Liver (tissue), 9 donors: ENCODE data around the gene PALM3. TPM values are rescaled to one million over a fixed set of nuclear protein-coding genes. Genes with fewer than 3 reads are reported as not detected.

Experiments used
- DNase-seq: peaks from one replicate; pipeline ENCODE4 v3.0.0-alpha.2; 2017; ENCODE audit warnings: low spot score
- H3K27ac ChIP-seq, 2 donors: one replicate each; pipeline ENCODE4 v1.7.0; 2013; ENCODE audit warnings: inconsistent platforms in 2 of 2, low read length in 2 of 2, control low read depth in 1 of 2, low read depth in 1 of 2, mild to moderate bottlenecking in 1 of 2
- H3K27me3 ChIP-seq, 4 donors: one replicate each; pipeline versions ENCODE4 v1.6.1 to v1.7.0; 2013; ENCODE audit warnings: low read length in 3 of 4, inconsistent platforms in 1 of 4, mild to moderate bottlenecking in 1 of 4, moderate library complexity in 1 of 4; ENCODE audit not compliant: control insufficient read depth in 4 of 4, insufficient read depth in 4 of 4
- H3K36me3 ChIP-seq, 4 donors: one replicate each; pipeline versions ENCODE4 v1.6.1 to v1.7.0; 2013; ENCODE audit warnings: low read length in 3 of 4, mild to moderate bottlenecking in 3 of 4, low read depth in 1 of 4, moderate library complexity in 1 of 4; ENCODE audit not compliant: control insufficient read depth in 4 of 4, insufficient read depth in 3 of 4
- H3K4me1 ChIP-seq, 4 donors: one replicate each; pipeline versions ENCODE4 v1.6.1 to v1.7.0; 2013; ENCODE audit warnings: low read length in 3 of 4, mild to moderate bottlenecking in 3 of 4, moderate library complexity in 1 of 4; ENCODE audit not compliant: control insufficient read depth in 4 of 4, insufficient read depth in 4 of 4
- H3K4me3 ChIP-seq, 3 donors: one replicate each; pipeline versions ENCODE4 v1.6.1 to v1.7.0; 2013; ENCODE audit warnings: low read length in 3 of 3, control low read depth in 1 of 3, low read depth in 1 of 3, mild to moderate bottlenecking in 1 of 3
- H3K9ac ChIP-seq, 2 donors: one replicate each; pipeline ENCODE4 v1.7.0; 2013; ENCODE audit warnings: low read length in 2 of 2, mild to moderate bottlenecking in 2 of 2, moderate library complexity in 2 of 2, control low read depth in 1 of 2, low read depth in 1 of 2
- H3K9me3 ChIP-seq, 4 donors: one replicate each; pipeline versions ENCODE4 v1.6.1 to v1.7.0; 2013; ENCODE audit warnings: low read length in 3 of 4; ENCODE audit not compliant: control insufficient read depth in 4 of 4
- FOXA1 ChIP-seq: IDR thresholded peaks from 2 replicates; pipeline ENCODE4 v1.6.1; 2016; ENCODE audit warnings: antibody characterized with exemption
- GABPA ChIP-seq, 2 donors: IDR thresholded peaks in 1 of 2; conservative IDR thresholded peaks in 1 of 2; 2 replicates each; pipeline ENCODE4 v1.6.1; 2016; ENCODE audit warnings: antibody characterized with exemption in 2 of 2, mild to moderate bottlenecking in 1 of 2, moderate library complexity in 1 of 2
- HNF4A ChIP-seq, 2 donors: conservative IDR thresholded peaks; 2 replicates each; pipeline ENCODE4 v1.6.1; 2016; ENCODE audit warnings: antibody characterized with exemption in 2 of 2, mild to moderate bottlenecking in 2 of 2
- HNF4G ChIP-seq: IDR thresholded peaks from 2 replicates; pipeline ENCODE4 v1.6.1; 2016; ENCODE audit warnings: antibody characterized with exemption
- JUND ChIP-seq, 2 donors: IDR thresholded peaks; 2 replicates each; pipeline ENCODE4 v1.6.1; 2016; ENCODE audit warnings: antibody characterized with exemption in 2 of 2
- NR2F2 ChIP-seq: IDR thresholded peaks from 2 replicates; pipeline ENCODE4 v1.6.1; 2016; ENCODE audit warnings: antibody characterized with exemption
- RXRA ChIP-seq, 2 donors: IDR thresholded peaks; 2 replicates each; pipeline ENCODE4 v1.6.1; 2017 to 2018; ENCODE audit warnings: antibody characterized with exemption in 2 of 2, mild to moderate bottlenecking in 1 of 2
- TAF1 ChIP-seq: conservative IDR thresholded peaks from 2 replicates; pipeline ENCODE4 v1.6.1; 2016; ENCODE audit warnings: antibody characterized with exemption, mild to moderate bottlenecking
- YY1 ChIP-seq: IDR thresholded peaks from 2 replicates; pipeline ENCODE4 v1.6.1; 2016; ENCODE audit warnings: antibody characterized with exemption, mild to moderate bottlenecking
- WGBS: extraction: QIAGEN DNeasy Blood & Tissue Kit; methylation state at CpG from one replicate; pipeline ENCODE4 v1.1.7; 2013; 5-methylcytosine and 5-hydroxymethylcytosine counted together
- polyA plus RNA-seq, 2 donors: library from polyadenylated mRNA; stranded (reverse) in 1 of 2; unstranded in 1 of 2; fragments of 200-250 nt in 1 of 2; fragments of >200 nt in 1 of 2; fragmentation: Nextera tagmentation in 1 of 2; extraction: Ambion mirVana in 1 of 2; gene quantifications; one replicate each; pipeline versions ENCODE4 v1.2.1 to v1.2.3, GENCODE V29; 2013 to 2015
- total RNA-seq, 2 donors: library from RNA; depleted of rRNA; stranded (reverse); fragments of >200 nt; gene quantifications; one replicate each; pipeline ENCODE4 v1.2.3, GENCODE V29; 2014
- TF ChIP-seq, protein P1 (sequence below): IDR thresholded peaks from 2 replicates; pipeline ENCODE4 v1.6.1; 2016; ENCODE audit warnings: antibody characterized with exemption
- TF ChIP-seq, protein P2 (sequence below): IDR thresholded peaks from 2 replicates; pipeline ENCODE4 v1.6.1; 2016; ENCODE audit warnings: antibody characterized with exemption
- TF ChIP-seq, protein P3 (sequence below): IDR thresholded peaks from 2 replicates; pipeline ENCODE4 v1.6.1; 2016; ENCODE audit warnings: antibody characterized with exemption
- TF ChIP-seq, protein P4 (sequence below): fragments of 150-350 bp; IDR thresholded peaks from 2 replicates; pipeline ENCODE4 v1.5.1; 2017; ENCODE audit warnings: improper control_type of control experiment, low read depth, low read length; ENCODE audit not compliant: missing input control
- donor health status: healthy.
- donor health status: healthy.
- donor health status: healthy.
- donor health status: healthy.
- donor health status: healthy.

The PALM3 gene
- total and polyA plus RNA-seq, 4 donors = 1.4 to 17.9 (median 5.9) TPM

DNA sequence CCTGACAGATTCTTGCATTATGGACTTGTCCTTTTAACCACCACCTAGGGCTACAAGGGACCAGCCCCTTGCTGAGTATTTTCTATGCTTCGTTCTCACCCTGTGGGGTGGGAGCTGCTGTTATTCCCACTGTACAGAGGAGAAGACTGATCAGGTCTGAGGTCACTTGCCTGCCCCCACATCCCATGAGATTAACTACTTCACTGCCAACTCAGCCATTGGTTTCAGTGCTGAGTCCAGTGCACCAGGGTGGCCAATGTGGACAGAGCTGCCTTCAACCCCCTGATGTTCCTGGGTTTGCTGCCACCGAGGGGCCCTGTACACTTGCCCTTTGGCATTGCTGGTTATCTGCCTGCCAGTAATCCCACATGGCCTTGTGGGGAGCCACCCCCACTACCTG lies 48.8 kb upstream of the PALM3 start:
- Histone ChIP-seq H3K9ac (no peak overlapping the region), H3K9me3 (no peaks in the 10 kb centered on the region), H3K36me3 (peaks cover 4 to 9% (median 7%) of the 10 kb centered on the region in 4 donors), H3K27me3 (no peaks in the 10 kb centered on the region), H3K4me1 (peaks cover 15 to 42% (median 36%) of the 10 kb centered on the region in 4 donors), H3K27ac (no peak overlapping the region), H3K4me3 (no peak overlapping the region)
- no peak for DNase-seq
- WGBS = 60% methylated on average over 2 of the region's 2 CpGs
- TF ChIP-seq, protein P1, sequence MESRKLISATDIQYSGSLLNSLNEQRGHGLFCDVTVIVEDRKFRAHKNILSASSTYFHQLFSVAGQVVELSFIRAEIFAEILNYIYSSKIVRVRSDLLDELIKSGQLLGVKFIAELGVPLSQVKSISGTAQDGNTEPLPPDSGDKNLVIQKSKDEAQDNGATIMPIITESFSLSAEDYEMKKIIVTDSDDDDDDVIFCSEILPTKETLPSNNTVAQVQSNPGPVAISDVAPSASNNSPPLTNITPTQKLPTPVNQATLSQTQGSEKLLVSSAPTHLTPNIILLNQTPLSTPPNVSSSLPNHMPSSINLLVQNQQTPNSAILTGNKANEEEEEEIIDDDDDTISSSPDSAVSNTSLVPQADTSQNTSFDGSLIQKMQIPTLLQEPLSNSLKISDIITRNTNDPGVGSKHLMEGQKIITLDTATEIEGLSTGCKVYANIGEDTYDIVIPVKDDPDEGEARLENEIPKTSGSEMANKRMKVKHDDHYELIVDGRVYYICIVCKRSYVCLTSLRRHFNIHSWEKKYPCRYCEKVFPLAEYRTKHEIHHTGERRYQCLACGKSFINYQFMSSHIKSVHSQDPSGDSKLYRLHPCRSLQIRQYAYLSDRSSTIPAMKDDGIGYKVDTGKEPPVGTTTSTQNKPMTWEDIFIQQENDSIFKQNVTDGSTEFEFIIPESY = no peak
- TF ChIP-seq, protein P2, sequence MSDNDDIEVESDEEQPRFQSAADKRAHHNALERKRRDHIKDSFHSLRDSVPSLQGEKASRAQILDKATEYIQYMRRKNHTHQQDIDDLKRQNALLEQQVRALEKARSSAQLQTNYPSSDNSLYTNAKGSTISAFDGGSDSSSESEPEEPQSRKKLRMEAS = no peak
- TF ChIP-seq JUND (IDR thresholded peaks at IDR 0.05) = no peak
- no peak for TF ChIP-seq TAF1
- no peak for TF ChIP-seq FOXA1
- TF ChIP-seq HNF4G = no peak

DNA sequence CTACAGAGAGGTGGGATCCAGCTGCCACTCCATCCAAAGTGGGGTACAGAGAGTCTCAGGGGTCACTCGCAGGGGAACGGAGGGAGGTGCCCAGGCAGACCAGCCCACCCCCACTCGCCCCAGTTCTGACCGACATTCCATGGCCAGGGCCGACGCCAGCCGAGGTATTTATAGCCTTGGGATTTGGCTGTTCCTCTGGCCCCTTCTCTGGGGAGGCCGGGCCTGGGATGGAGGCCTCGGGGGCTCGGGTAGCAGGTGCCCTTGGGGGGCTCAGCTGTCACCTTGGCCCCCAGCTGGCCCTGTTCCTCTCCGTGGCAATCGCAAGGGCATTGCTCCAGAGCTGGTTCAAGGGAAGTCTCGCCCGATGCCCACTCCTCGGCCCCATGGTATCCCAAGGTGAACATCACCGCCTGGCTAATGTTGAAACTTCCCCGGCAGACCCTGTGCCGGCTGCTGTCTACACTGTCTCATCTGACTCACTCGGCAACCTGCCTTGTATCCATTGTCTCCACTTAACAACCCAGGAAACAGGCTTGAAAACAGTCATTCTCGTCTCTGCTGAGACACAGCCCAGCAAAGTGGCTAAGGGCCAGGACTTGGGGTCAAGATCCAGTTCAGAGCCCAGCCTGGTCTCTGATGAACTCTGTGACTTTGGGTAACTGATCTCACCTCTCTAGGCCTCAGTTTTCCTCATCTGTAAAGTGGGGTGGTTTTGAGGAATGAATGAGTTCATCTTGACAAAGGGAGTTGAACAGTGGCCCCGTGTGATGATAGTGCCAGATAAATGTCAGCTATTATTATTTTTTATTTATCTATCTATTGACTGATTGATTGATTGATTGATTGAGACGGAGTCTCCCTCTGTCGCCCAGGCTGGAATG lies 45.9 kb upstream of the PALM3 start:
- peaks cover 8 to 18% (median 13%) of the 10 kb centered on the region in 4 donors for H3K4me1 ChIP-seq
- H3K36me3 ChIP-seq = peaks cover 11 to 23% (median 15%) of the 10 kb centered on the region in 4 donors
- no peak overlapping the region for H3K4me3 ChIP-seq
- TF ChIP-seq, protein P3, sequence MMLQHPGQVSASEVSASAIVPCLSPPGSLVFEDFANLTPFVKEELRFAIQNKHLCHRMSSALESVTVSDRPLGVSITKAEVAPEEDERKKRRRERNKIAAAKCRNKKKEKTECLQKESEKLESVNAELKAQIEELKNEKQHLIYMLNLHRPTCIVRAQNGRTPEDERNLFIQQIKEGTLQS = no peak
- TF ChIP-seq, protein P4, sequence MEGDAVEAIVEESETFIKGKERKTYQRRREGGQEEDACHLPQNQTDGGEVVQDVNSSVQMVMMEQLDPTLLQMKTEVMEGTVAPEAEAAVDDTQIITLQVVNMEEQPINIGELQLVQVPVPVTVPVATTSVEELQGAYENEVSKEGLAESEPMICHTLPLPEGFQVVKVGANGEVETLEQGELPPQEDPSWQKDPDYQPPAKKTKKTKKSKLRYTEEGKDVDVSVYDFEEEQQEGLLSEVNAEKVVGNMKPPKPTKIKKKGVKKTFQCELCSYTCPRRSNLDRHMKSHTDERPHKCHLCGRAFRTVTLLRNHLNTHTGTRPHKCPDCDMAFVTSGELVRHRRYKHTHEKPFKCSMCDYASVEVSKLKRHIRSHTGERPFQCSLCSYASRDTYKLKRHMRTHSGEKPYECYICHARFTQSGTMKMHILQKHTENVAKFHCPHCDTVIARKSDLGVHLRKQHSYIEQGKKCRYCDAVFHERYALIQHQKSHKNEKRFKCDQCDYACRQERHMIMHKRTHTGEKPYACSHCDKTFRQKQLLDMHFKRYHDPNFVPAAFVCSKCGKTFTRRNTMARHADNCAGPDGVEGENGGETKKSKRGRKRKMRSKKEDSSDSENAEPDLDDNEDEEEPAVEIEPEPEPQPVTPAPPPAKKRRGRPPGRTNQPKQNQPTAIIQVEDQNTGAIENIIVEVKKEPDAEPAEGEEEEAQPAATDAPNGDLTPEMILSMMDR = no peak
- TF ChIP-seq TAF1 (no peak), RXRA (IDR thresholded peaks at IDR 0.05) (peak in 1 of 2 donors; percentile 54), YY1 (no peak), GABPA (IDR thresholded peaks at IDR 0.05 in 1 of 2, conservative IDR thresholded peaks at IDR 0.05 in 1 of 2) (no peak), NR2F2 (peak; percentile 19), JUND (IDR thresholded peaks at IDR 0.05) (no peak), FOXA1 (no peak), HNF4A (conservative IDR thresholded peaks at IDR 0.05) (peak in 1 of 2 donors; percentile 7)
- TF ChIP-seq, protein P2 = no peak
- peak overlapping the region; percentile 1 to 20 for H3K27ac ChIP-seq
- H3K27me3 ChIP-seq = no peaks in the 10 kb centered on the region
- no peaks in the 10 kb centered on the region for H3K9me3 ChIP-seq
- 84% methylated on average over 23 of the region's 23 CpGs for WGBS
- no peak for DNase-seq
- H3K9ac ChIP-seq = no peak overlapping the region
